ENCODE results near the gene SLC29A3. TPM values are rescaled to one million over a fixed set of nuclear protein-coding genes. Genes with fewer than 3 reads are reported as not detected.

SLC29A3 gene
- total RNA-seq, 1 experiment from 2014 or later: 35.7 TPM

GRCh38 chr10:71273506-71273905 lies 45.6 kb upstream of the SLC29A3 start:
- TF ChIP-seq CTCF (conservative IDR thresholded peaks at IDR 0.05): no peak
- no peak for TF ChIP-seq EZH2 (IDR thresholded peaks at IDR 0.05; ENCODE audit: low read depth)
- no peaks in the 10 kb centered on the region for H3K36me3 ChIP-seq (ENCODE audit: low read depth)
- H3K4me1 ChIP-seq (replicated peaks; ENCODE audit: insufficient read depth): peaks cover 6% of the 10 kb centered on the region
- no peak overlapping the region for H2AFZ ChIP-seq
- no peak overlapping the region for H3K4me2 ChIP-seq
- no peaks in the 10 kb centered on the region for H3K79me2 ChIP-seq (ENCODE audit: low read depth)
- 0 out of 2 replicates have a peak, but pooled peaks cover 5% of the 10 kb centered on the region for H3F3A ChIP-seq (ENCODE audit: insufficient read depth, low read depth)
- H3K4me3 ChIP-seq: no peak overlapping the region
- no peaks in the 10 kb centered on the region for H3K27me3 ChIP-seq (ENCODE audit: insufficient read depth, low read depth)
- no peak for DNase-seq
- CTCF ChIA-PET: no interaction called here
- BruUV-seq (replicated peaks): no TSS peak
- H3K9me2 ChIP-seq (ENCODE audit: insufficient read depth): no peaks in the 10 kb centered on the region
- H4K20me1 ChIP-seq (ENCODE audit: insufficient read depth): no peaks in the 10 kb centered on the region
- H3K27ac ChIP-seq: no peak overlapping the region
- POLR2A ChIA-PET (ENCODE audit: unreplicated experiment): no interaction called here
- intact Hi-C loops (cut with micrococcal nuclease; ENCODE audit: unreplicated experiment): loop anchor here (5.0 kb wide), 2 partner anchors 351 to 371 kb away; no protein-coding TSS in a partner anchor
- no peaks in the 10 kb centered on the region for H3K9me3 ChIP-seq (ENCODE audit: insufficient read depth, low read depth)

- Histone ChIP-seq H2AFZ (no peak overlapping the region), H3K4me1 (replicated peaks; ENCODE audit: insufficient read depth) (peaks cover 6% of the 10 kb centered on the region), H3K79me2 (ENCODE audit: low read depth) (no peaks in the 10 kb centered on the region), H3K36me3 (ENCODE audit: low read depth) (no peaks in the 10 kb centered on the region), H4K20me1 (ENCODE audit: insufficient read depth) (no peaks in the 10 kb centered on the region), H3K9me2 (ENCODE audit: insufficient read depth) (no peaks in the 10 kb centered on the region), H3K4me3 (no peak overlapping the region), H3K9me3 (ENCODE audit: insufficient read depth, low read depth) (no peaks in the 10 kb centered on the region), H3K27me3 (ENCODE audit: insufficient read depth, low read depth) (no peaks in the 10 kb centered on the region), H3F3A (ENCODE audit: insufficient read depth, low read depth) (no peaks in the 10 kb centered on the region), H3K4me2 (no peak overlapping the region), H3K27ac (no peak overlapping the region)
- intact Hi-C loops (cut with micrococcal nuclease; ENCODE audit: unreplicated experiment): loop anchor here (5.0 kb wide), 2 partner anchors 353 to 373 kb away; no protein-coding TSS in a partner anchor
- no peak for DNase-seq
- POLR2A ChIA-PET (ENCODE audit: unreplicated experiment): interaction anchor here (0.6 kb wide), 1 partner anchor 27 kb away, joined by 3 read pairs; no protein-coding TSS in a partner anchor
- no peak for TF ChIP-seq CTCF (conservative IDR thresholded peaks at IDR 0.05)
- CTCF ChIA-PET: interaction anchor here (0.6 kb wide), 1 partner anchor 11 kb away, joined by 3 read pairs; no protein-coding TSS in a partner anchor
- no TSS peak for BruUV-seq (replicated peaks)
Observed at GRCh38 chr10:71274901-71275796, 43.9 kb upstream of the SLC29A3 start.

GRCh38 chr10:71276873-71277272 lies 42.2 kb upstream of the SLC29A3 start:
- Histone ChIP-seq H3K9me3 (ENCODE audit: insufficient read depth, low read depth) (no peaks in the 10 kb centered on the region), H2AFZ (no peak overlapping the region), H3K4me1 (replicated peaks; ENCODE audit: insufficient read depth) (no peaks in the 10 kb centered on the region; the same call in 1 of the 2 replicates), H3K9me2 (ENCODE audit: insufficient read depth) (no peaks in the 10 kb centered on the region), H3K4me2 (no peak overlapping the region), H3K27ac (no peak overlapping the region), H4K20me1 (ENCODE audit: insufficient read depth) (no peaks in the 10 kb centered on the region), H3K27me3 (ENCODE audit: insufficient read depth, low read depth) (no peaks in the 10 kb centered on the region), H3K36me3 (ENCODE audit: low read depth) (no peaks in the 10 kb centered on the region), H3K79me2 (ENCODE audit: low read depth) (no peaks in the 10 kb centered on the region), H3F3A (ENCODE audit: insufficient read depth, low read depth) (no peaks in the 10 kb centered on the region), H3K4me3 (no peak overlapping the region)
- CTCF ChIA-PET: interaction anchor here (0.6 kb wide), 1 partner anchor 317 kb away, joined by 3 read pairs; no protein-coding TSS in a partner anchor
- intact Hi-C loops (cut with micrococcal nuclease; ENCODE audit: unreplicated experiment): no loop called here
- DNase-seq: no peak
- BruUV-seq (replicated peaks): no TSS peak
- POLR2A ChIA-PET (ENCODE audit: unreplicated experiment): no interaction called here
- no peak for TF ChIP-seq CTCF (conservative IDR thresholded peaks at IDR 0.05)
- TF ChIP-seq EZH2 (IDR thresholded peaks at IDR 0.05; ENCODE audit: low read depth): no peak
